GM21528 (cell line): ENCODE results near the gene GRIFIN.
"Not testable (repeated sequence)": the region's sequence is repeated elsewhere in the genome, so short reads cannot be mapped to it uniquely, and the experiment has no call there.

Experiments used
- ATAC-seq: cut with Tn5 transposase; IDR thresholded peaks from one replicate; pipeline ENCODE4 v1.9.1; 2021; ENCODE audit warnings: mild to moderate bottlenecking, moderate library complexity; ENCODE audit not compliant: unreplicated experiment, low FRiP score

Gene GRIFIN

GRCh38 chr7:2480070-2480408 is 3.8 kb upstream of the GRIFIN start:
- ATAC-seq, result no peak

- ATAC-seq, result no peak
Observed at GRCh38 chr7:2479276-2480069, 3.3 kb upstream of the GRIFIN start.

GRCh38 chr7:2478800-2479199 is 2.6 kb upstream of the GRIFIN start:
- ATAC-seq, result no peak

- no peak for ATAC-seq
Observed at GRCh38 chr7:2478399-2478785, 2.2 kb upstream of the GRIFIN start.

GRCh38 chr7:2477447-2478398 is 1.5 kb upstream of the GRIFIN start:
- ATAC-seq, result no peak

- ATAC-seq, result no peak
Observed at GRCh38 chr7:2476776-2477446, 713 bp upstream of the GRIFIN start.

GRCh38 chr7:2475678-2476015 is 551 bp downstream of the GRIFIN start:
- no peak for ATAC-seq

GRCh38 chr7:2474813-2475677 is 1.2 kb downstream of the GRIFIN start:
- ATAC-seq, result no peak

- no peak for ATAC-seq
Observed at GRCh38 chr7:2474224-2474623, 2.0 kb downstream of the GRIFIN start.

GRCh38 chr7:2473496-2474180 is 2.6 kb downstream of the GRIFIN start:
- ATAC-seq, result no peak

- no peak for ATAC-seq
Observed at GRCh38 chr7:2472739-2473138, 3.5 kb downstream of the GRIFIN start.

GRCh38 chr7:2471396-2471795 is 4.8 kb downstream of the GRIFIN start:
- no peak for ATAC-seq

GRCh38 chr7:2471022-2471329 is 5.2 kb downstream of the GRIFIN start:
- ATAC-seq, result no peak

- no peak for ATAC-seq
Observed at GRCh38 chr7:2470204-2471021, 5.8 kb downstream of the GRIFIN start.

GRCh38 chr7:2469460-2470203 is 6.6 kb downstream of the GRIFIN start:
- not testable (repeated sequence) for ATAC-seq

- ATAC-seq, result no peak
Observed at GRCh38 chr7:2468227-2468626, 8.0 kb downstream of the GRIFIN start.

- ATAC-seq, result no peak
Observed at GRCh38 chr7:2466675-2467074, 9.5 kb downstream of the GRIFIN start.

GRCh38 chr7:2465928-2466327 is 10.3 kb downstream of the GRIFIN start:
- ATAC-seq, result no peak
